ENCODE data around the gene TMEM41B. TPM values are rescaled to one million over a fixed set of nuclear protein-coding genes. Genes with fewer than 3 reads are reported as not detected.
"Not testable (repeated sequence)": the region's sequence is repeated elsewhere in the genome, so short reads cannot be mapped to it uniquely, and the experiment has no call there.

Gene TMEM41B
- total and polyA plus RNA-seq, 2 experiments from 2014 or later = 35.3 to 47.7 TPM

DNA sequence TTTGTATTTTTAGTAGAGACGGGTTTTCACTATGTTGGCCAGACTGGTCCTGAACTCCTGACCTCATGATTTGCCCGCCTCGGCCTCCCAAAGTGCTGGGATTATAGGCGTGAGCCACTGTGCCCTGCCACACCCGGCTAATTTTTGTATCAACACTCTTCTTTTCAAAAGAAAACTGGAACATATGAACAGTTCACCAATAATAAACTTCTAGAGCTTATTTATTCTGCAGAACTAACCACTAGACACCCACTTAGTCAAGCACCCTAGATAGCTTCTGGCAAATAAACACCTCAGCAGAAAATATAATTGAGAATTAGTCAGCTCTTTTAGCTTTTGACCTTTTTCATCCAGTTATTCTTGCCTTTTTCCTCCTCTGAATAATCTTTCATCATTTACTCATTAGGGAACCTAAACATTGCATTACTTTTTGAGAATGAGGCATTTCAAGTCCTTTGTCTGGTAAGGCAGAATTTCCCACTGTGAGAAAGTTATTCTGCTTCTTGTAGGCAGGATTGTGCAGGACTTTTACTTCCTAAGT lies 27.3 kb upstream of the TMEM41B start:
- H3K27ac ChIP-seq = no peak overlapping the region
- no peaks in the 10 kb centered on the region for H3K9me3 ChIP-seq (ENCODE audit: low read depth)
- H3K4me3 ChIP-seq = no peak overlapping the region
- peaks cover 5% of the 10 kb centered on the region; the same call in 1 of the 2 replicates for H3K4me1 ChIP-seq (ENCODE audit: insufficient read depth)
- no peak overlapping the region for H3K9ac ChIP-seq
- H4K20me1 ChIP-seq (ENCODE audit: insufficient read depth) = no peaks in the 10 kb centered on the region
- in situ Hi-C loops (cut with MboI) = no loop called here
- TF ChIP-seq EZH2 (IDR thresholded peaks at IDR 0.05; ENCODE audit: insufficient read depth, poor library complexity, severe bottlenecking) = no peak
- no peak for TF ChIP-seq EZH2phosphoT487 (IDR thresholded peaks at IDR 0.05; ENCODE audit: insufficient read depth, low read depth)
- peaks cover 5% of the 10 kb centered on the region; the same call in 1 of the 2 replicates for H3F3A ChIP-seq (ENCODE audit: insufficient read depth)
- peak; percentile 18 for DNase-seq
- no peaks in the 10 kb centered on the region for H3K27me3 ChIP-seq (replicated peaks; ENCODE audit: insufficient read depth)
- no peak overlapping the region for H3K4me2 ChIP-seq (ENCODE audit: unreplicated experiment)
- no peaks in the 10 kb centered on the region for H3K9me2 ChIP-seq (ENCODE audit: insufficient read depth)
- peak overlapping the region; percentile 45; the same call in 1 of the 2 replicates for H2AFZ ChIP-seq
- H3K79me2 ChIP-seq (ENCODE audit: insufficient read depth) = no peaks in the 10 kb centered on the region
- WGBS, 2 experiments (ENCODE audit: low coverage in 1 of 2, low lambda C conversion rate in 2 of 2, missing lambda C conversion rate in 2 of 2) = 43 to 45% methylated on average over 5 of the region's 5 CpGs
- no peaks in the 10 kb centered on the region for H3K36me3 ChIP-seq (ENCODE audit: low read depth)

- Histone ChIP-seq H3K4me3 (no peak overlapping the region), H3K4me2 (ENCODE audit: unreplicated experiment) (no peak overlapping the region), H3F3A (ENCODE audit: insufficient read depth) (peaks cover 23% of the 10 kb centered on the region), H3K36me3 (ENCODE audit: low read depth) (no peaks in the 10 kb centered on the region), H3K27me3 (replicated peaks; ENCODE audit: insufficient read depth) (no peaks in the 10 kb centered on the region), H2AFZ (no peak overlapping the region), H4K20me1 (ENCODE audit: insufficient read depth) (no peaks in the 10 kb centered on the region), H3K9me2 (ENCODE audit: insufficient read depth) (no peaks in the 10 kb centered on the region), H3K79me2 (ENCODE audit: insufficient read depth) (no peaks in the 10 kb centered on the region), H3K27ac (no peak overlapping the region), H3K9me3 (ENCODE audit: low read depth) (no peaks in the 10 kb centered on the region), H3K4me1 (ENCODE audit: insufficient read depth) (peaks cover 30% of the 10 kb centered on the region), H3K9ac (no peak overlapping the region)
- no peak for TF ChIP-seq EZH2 (IDR thresholded peaks at IDR 0.05; ENCODE audit: insufficient read depth, poor library complexity, severe bottlenecking)
- TF ChIP-seq EZH2phosphoT487 (IDR thresholded peaks at IDR 0.05; ENCODE audit: insufficient read depth, low read depth) = no peak
- no peak for DNase-seq
- in situ Hi-C loops (cut with MboI) = no loop called here
- 58 to 60% methylated on average over 4 to 5 of the region's 5 CpGs for whole genome bisulfite sequencing, 2 experiments (ENCODE audit: low coverage in 1 of 2, low lambda C conversion rate in 2 of 2, missing lambda C conversion rate in 2 of 2)
Measured at GRCh38 chr11:9332655-9333054, 18.3 kb upstream of the TMEM41B start.

- peak; percentile 87; the same call in 1 of the 2 replicates for TF ChIP-seq EZH2phosphoT487 (IDR thresholded peaks at IDR 0.05; ENCODE audit: insufficient read depth, low read depth)
- TF ChIP-seq EZH2 (IDR thresholded peaks at IDR 0.05; ENCODE audit: insufficient read depth, poor library complexity, severe bottlenecking) = no peak
- DNase-seq = peak; percentile 94
- Histone ChIP-seq H3K36me3 (ENCODE audit: low read depth) (no peaks in the 10 kb centered on the region), H3K9me2 (ENCODE audit: insufficient read depth) (no peaks in the 10 kb centered on the region), H3K27ac (peak overlapping the region; percentile 87), H3F3A (ENCODE audit: insufficient read depth) (peaks cover 23% of the 10 kb centered on the region), H3K9me3 (ENCODE audit: low read depth) (no peaks in the 10 kb centered on the region), H3K4me1 (ENCODE audit: insufficient read depth) (peaks cover 30% of the 10 kb centered on the region), H3K79me2 (ENCODE audit: insufficient read depth) (no peaks in the 10 kb centered on the region), H3K4me2 (ENCODE audit: unreplicated experiment) (peak overlapping the region; percentile 66), H3K4me3 (peak overlapping the region; percentile 54), H3K9ac (peak overlapping the region; percentile 55), H3K27me3 (replicated peaks; ENCODE audit: insufficient read depth) (no peaks in the 10 kb centered on the region), H2AFZ (peak overlapping the region; percentile 64), H4K20me1 (ENCODE audit: insufficient read depth) (no peaks in the 10 kb centered on the region)
- in situ Hi-C loops (cut with MboI) = no loop called here
- WGBS, 2 experiments (ENCODE audit: low coverage in 1 of 2, low lambda C conversion rate in 2 of 2, missing lambda C conversion rate in 2 of 2) = 27 to 36% methylated on average over 9 to 10 of the region's 10 CpGs
Measured at GRCh38 chr11:9330387-9331384, 16.3 kb upstream of the TMEM41B start.

DNA sequence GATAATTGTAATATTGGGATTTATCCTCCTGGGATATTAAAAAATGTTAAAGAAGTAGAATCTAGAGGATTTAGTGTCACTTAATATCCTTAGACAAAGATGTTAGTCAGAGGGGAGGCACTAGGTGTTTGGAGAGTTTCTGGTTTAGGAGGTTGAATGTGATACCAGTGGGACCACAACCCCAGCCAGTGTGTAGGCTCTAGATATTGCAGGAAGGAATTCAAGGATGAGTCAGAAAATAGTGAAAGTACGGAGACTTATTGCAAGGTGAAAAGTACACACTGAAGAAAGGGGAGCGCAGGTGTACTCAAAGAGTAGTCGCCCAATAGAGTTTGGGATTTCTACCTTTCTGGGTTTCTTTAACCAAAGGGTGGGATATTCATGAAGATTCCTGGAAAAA lies 5.7 kb upstream of the TMEM41B start:
- in situ Hi-C loops (cut with MboI) = no loop called here
- Histone ChIP-seq H3K4me2 (ENCODE audit: unreplicated experiment) (no peak overlapping the region), H3K9me3 (ENCODE audit: low read depth) (no peaks in the 10 kb centered on the region), H3K4me1 (ENCODE audit: insufficient read depth) (peaks cover 3% of the 10 kb centered on the region), H3K36me3 (ENCODE audit: low read depth) (no peaks in the 10 kb centered on the region), H2AFZ (no peak overlapping the region), H3K79me2 (ENCODE audit: insufficient read depth) (no peaks in the 10 kb centered on the region), H3K27me3 (replicated peaks; ENCODE audit: insufficient read depth) (no peaks in the 10 kb centered on the region), H3F3A (ENCODE audit: insufficient read depth) (peaks cover 2% of the 10 kb centered on the region; the same call in 1 of the 2 replicates), H3K9me2 (ENCODE audit: insufficient read depth) (no peaks in the 10 kb centered on the region), H4K20me1 (ENCODE audit: insufficient read depth) (no peaks in the 10 kb centered on the region), H3K4me3 (no peak overlapping the region), H3K9ac (no peak overlapping the region), H3K27ac (no peak overlapping the region)
- 86 to 89% methylated on average over 3 of the region's 3 CpGs for WGBS, 2 experiments (ENCODE audit: low coverage in 1 of 2, low lambda C conversion rate in 2 of 2, missing lambda C conversion rate in 2 of 2)
- TF ChIP-seq EZH2 (IDR thresholded peaks at IDR 0.05; ENCODE audit: insufficient read depth, poor library complexity, severe bottlenecking) = no peak
- TF ChIP-seq EZH2phosphoT487 (IDR thresholded peaks at IDR 0.05; ENCODE audit: insufficient read depth, low read depth) = no peak
- no peak for DNase-seq

DNA sequence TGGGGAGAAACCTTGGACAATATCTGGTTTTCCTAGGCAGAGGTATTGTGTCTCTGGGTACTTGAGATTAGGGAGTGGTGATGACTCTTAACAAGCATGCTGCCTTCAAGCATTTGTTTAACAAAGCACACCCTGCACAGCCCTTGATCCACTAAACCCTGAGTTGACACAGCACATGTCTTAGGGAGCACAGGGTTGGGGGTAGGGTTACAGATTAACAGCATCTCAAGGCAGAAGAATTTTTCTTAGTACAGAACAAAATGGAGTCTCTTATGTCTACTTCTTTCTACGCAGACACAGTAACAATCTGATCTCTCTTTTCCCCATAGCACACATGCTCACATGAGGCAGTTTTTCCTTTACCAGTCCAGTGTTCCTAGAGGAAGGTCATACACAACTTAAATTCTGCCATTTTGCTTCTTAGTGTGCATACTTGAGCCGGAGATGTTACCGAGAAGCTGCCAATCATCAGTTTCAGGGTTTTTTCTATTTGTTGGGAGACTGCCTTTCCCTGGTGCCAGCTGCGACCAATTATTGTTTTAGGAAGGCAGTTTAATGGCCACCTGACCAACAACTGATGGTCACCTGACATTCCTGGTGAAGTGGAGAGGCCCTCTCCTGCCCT lies 5.1 kb upstream of the TMEM41B start:
- H3K27ac ChIP-seq; H3K4me3 ChIP-seq; H3K36me3 ChIP-seq (ENCODE audit: low read depth); H3K4me1 ChIP-seq (ENCODE audit: insufficient read depth); H3K9me2 ChIP-seq (ENCODE audit: insufficient read depth); H3K9me3 ChIP-seq (ENCODE audit: low read depth); DNase-seq; H3K4me2 ChIP-seq (ENCODE audit: unreplicated experiment); H4K20me1 ChIP-seq (ENCODE audit: insufficient read depth); H3F3A ChIP-seq (ENCODE audit: insufficient read depth); H3K9ac ChIP-seq; H3K27me3 ChIP-seq (replicated peaks; ENCODE audit: insufficient read depth); H3K79me2 ChIP-seq (ENCODE audit: insufficient read depth); in situ Hi-C loops (cut with MboI); H2AFZ ChIP-seq: not testable (repeated sequence)
- WGBS, 2 experiments (ENCODE audit: low coverage in 1 of 2, low lambda C conversion rate in 2 of 2, missing lambda C conversion rate in 2 of 2) = 86 to 87% methylated on average over 4 of the region's 4 CpGs

DNA sequence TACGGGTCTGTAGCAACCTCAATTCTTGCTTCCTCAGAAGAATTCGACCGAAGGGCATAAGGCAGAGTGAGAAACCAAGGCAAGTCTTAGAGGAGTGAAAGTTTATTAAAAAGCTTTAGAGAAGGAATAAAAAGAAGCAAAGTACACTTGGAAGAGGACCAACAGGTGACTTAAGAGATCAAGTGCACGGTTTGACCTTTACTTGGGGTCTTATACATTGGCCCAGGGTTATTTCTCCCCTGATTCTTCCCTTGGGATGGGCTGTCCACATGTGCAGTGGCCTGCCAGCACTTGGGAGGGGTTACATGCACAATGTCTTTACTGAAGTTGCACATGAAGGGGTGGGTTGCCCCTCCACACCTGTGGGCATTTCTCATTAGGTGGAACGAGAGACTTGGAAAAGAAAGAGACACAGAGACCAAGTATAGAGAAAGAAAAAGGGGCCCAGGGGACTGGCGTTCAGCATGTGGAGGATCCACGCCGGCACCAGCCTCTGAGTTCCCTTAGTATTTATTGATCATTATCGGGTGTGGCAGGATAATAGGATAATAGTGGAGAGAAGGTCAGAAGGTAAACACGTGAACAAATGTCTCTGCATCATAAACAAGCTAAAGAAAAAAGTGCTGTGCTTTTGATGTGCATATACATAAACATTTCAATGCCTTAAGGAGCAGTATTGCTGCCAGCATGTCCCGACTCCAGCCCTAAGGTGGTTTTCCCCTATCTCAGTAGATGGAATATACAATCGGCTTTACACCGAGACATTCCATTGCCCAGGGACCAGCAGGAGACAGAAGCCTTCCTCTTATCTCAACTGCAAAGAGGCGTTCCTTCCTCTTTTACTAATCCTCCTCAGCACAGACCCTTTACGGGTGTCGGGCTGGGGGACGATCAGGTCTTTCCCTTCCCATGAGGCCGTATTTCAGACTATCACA lies 4.3 kb upstream of the TMEM41B start:
- H3K4me1 ChIP-seq (ENCODE audit: insufficient read depth); H3K9me3 ChIP-seq (ENCODE audit: low read depth); H3K9ac ChIP-seq; H3K4me3 ChIP-seq; H3K27ac ChIP-seq; H3F3A ChIP-seq (ENCODE audit: insufficient read depth); H2AFZ ChIP-seq; H4K20me1 ChIP-seq (ENCODE audit: insufficient read depth); DNase-seq; H3K27me3 ChIP-seq (replicated peaks; ENCODE audit: insufficient read depth); H3K9me2 ChIP-seq (ENCODE audit: insufficient read depth); H3K36me3 ChIP-seq (ENCODE audit: low read depth); in situ Hi-C loops (cut with MboI); H3K4me2 ChIP-seq (ENCODE audit: unreplicated experiment); H3K79me2 ChIP-seq (ENCODE audit: insufficient read depth): not testable (repeated sequence)
- 58 to 64% methylated on average over 18 of the region's 18 CpGs for WGBS, 2 experiments (ENCODE audit: low coverage in 1 of 2, low lambda C conversion rate in 2 of 2, missing lambda C conversion rate in 2 of 2)
